GM18519 (cell line): ENCODE measurements around the gene DUX4.
"Not testable (repeated sequence)": the region's sequence is repeated elsewhere in the genome, so short reads cannot be mapped to it uniquely, and the experiment has no call there.

Experiments
- ATAC-seq: cut with Tn5 transposase; IDR thresholded peaks from one replicate; pipeline ENCODE4 v1.9.1; 2021; ENCODE audit warnings: mild to moderate bottlenecking, moderate library complexity; ENCODE audit not compliant: unreplicated experiment, low FRiP score

Gene DUX4

DNA sequence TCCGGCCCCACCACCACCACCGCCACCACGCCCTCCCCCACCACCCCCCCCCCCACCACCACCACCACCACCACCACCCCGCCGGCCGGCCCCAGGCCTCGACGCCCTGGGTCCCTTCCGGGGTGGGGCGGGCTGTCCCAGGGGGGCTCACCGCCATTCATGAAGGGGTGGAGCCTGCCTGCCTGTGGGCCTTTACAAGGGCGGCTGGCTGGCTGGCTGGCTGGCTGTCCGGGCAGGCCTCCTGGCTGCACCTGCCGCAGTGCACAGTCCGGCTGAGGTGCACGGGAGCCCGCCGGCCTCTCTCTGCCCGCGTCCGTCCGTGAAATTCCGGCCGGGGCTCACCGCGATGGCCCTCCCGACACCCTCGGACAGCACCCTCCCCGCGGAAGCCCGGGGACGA lies at the start of gene DUX4:
DUX4 (plus strand) TSS at position 347 of the 400 bp plus-strand sequence; CDS start at position 347, 0 bp downstream.
- ATAC-seq = not testable (repeated sequence)

DNA sequence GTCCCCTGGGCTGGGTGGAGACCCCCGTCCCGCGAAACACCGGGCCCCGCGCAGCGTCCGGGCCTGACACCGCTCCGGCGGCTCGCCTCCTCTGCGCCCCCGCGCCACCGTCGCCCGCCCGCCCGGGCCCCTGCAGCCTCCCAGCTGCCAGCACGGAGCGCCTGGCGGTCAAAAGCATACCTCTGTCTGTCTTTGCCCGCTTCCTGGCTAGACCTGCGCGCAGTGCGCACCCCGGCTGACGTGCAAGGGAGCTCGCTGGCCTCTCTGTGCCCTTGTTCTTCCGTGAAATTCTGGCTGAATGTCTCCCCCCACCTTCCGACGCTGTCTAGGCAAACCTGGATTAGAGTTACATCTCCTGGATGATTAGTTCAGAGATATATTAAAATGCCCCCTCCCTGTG lies 1.9 kb downstream of the DUX4 start:
- not testable (repeated sequence) for ATAC-seq

DNA sequence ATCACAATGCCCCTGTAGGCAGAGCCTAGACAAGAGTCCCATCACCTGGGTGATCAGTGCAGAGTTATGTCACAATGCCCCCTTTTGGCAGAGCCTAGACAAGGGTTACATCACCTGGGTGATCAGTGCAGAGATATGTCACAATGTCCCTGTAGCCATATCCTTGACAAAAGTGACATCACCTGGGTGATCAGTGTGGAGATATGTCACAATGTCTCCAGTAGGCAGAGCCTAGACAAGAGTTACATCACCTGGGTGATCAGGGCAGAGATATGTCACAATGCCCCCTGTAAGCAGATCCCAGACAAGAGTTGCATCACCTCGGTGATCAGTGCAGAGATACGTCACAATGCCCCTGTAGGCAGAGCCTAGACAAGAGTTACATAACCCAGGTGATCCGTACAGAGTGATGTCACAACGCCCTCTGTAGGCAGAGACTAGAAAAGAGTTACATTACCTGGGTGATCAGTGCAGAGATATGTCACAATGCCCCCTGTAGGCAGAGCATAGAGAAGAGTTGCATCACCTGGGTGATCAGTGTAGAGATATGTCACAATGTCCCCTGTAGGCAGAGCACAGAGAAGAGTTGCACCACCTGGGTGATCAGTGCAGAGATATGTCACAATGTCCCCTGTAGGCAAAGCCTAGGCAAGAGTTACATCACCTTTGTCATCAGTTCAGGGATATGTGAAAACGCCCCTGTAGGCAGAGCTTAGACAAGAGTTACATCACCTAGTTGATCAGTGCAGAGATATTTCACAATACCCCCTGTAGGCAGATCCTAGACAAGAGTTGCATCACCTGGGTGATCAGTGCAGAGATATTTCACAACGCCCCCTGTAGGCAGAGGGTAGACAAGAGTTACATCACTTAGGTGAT lies 4.4 kb downstream of the DUX4 start:
- not testable (repeated sequence) for ATAC-seq

DNA sequence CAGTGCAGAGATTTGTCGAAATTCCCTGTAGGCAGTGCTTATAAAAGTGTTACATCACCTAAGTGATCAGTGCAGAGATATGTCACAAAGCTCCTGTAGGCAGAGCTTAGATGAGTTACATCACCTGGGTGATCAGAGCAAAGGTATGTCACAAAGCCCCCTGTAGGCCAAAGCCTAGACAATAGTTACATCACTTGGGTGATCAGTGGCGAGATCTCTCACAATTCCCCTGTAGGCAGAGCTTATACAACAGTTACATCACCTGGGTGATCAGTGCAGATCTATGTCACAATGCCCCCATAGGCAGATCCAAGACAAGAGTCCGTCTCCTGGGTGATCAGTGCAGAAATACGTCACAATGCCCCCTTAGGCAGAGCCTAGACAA lies 5.0 kb downstream of the DUX4 start:
- ATAC-seq = not testable (repeated sequence)

DNA sequence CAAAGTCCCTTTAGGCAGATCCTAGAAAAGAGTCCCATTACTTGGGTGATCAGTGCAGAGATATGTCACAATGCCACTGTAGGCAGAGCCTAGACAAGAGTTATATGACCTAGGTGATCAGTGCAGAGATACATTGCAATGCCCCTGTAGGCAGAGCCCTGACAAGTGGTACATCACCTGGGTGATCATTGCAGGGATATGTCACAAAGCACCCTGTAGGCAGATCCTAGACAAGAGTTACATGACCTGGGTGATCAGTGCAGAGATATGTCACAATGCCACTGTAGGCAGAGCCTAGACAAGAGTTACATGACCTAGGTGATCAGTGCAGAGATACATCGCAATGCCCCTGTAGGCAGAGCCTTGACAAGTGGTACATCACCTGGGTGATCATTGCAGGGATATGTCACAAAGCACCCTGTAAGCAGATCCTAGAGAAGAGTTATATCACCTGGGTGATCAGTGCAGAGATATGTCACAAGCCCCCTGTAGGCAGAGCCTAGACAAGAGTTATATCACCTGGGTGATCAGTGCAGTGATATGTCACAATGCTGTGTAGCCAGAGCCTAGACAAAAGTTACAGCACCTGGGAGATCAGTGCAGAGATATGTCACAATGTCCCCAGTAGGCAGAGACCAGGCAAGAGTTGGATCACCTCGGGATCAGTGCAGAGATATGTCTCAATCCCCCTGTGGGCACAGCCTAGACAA lies 5.6 kb downstream of the DUX4 start:
- not testable (repeated sequence) for ATAC-seq

DNA sequence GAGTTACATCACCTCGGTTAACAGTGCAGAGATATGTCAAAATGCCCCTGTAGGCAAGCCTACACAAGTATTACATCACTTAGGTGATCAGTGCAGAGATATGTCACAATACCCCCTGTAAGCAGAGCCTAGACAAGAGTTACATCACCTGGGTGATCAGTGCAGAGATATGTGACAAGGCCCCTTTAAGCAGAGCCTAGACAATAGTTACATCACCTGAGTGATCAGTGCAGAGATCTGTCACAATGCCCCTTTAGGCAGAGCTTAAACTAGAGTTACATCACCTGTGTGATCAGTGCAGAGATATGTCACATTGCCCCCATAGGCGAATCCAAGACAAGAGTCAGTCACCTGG lies 6.1 kb downstream of the DUX4 start:
- ATAC-seq = not testable (repeated sequence)

DNA sequence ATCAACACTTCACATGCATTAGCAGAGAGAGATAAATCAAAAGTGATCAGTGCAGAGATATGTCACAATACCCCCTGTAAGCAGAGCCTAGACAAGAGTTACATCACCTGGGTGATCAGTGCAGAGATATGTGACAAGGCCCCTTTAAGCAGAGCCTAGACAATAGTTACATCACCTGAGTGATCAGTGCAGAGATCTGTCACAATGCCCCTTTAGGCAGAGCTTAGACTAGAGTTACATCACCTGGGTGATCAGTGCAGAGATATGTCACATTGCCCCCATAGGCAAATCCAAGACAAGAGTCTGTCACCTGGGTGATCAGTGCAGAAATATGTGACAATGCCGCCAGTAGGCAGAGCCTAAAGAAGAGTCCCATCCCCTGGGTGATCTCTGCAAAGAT lies 7.4 kb downstream of the DUX4 start:
- ATAC-seq = not testable (repeated sequence)

DNA sequence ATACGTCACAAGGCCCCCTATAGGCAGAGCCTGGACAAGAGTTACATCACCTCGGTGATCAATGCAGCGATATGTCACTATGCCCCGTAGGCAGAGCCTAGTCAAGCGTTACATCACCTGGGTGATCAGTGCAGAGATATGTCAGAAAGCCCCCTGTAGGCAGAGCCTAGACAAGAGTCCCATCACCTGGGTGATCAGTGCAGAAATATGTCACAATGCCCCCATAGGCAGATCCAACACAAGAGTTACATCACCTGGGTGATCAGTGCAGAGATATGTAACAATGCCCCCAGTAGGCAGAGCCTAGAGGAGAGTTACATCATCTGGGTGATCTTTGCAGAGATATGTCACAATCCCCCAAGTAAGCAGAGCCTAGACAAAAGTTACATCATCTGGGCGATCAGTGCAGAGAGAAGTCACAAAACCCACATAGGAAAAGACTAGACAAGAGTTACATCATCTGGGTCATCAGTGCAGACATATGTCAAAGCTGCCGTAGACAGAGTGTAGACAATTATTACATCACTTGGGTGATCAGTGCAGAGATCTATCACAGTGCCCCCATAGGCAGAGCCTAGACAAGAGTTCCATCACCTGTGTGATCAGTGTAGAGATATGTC lies 8.0 kb downstream of the DUX4 start:
- not testable (repeated sequence) for ATAC-seq

DNA sequence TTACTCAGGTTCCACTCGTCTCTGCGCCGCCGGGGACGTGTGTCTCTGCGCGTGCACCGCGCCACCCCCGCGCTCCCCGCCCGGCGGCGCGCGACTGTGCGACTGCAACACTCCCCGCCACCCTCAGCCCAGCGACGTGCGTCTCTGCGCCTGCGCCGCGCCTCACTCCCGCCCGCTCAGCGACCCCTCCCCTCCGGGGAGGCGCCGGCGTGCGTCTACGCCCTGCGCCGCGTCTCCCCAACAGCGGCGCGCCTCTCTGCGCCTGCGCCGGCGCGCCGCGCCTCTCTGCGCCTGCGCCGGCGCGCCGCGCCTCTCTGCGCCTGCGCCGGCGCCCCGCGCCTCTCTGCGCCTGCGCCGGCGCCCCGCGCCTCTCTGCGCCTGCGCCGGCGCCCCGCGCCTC lies 29.9 kb downstream of the DUX4 start:
- not testable (repeated sequence) for ATAC-seq
